ENCODE results near the gene DNAJC6.
"Not testable (repeated sequence)": the region's sequence is repeated elsewhere in the genome, so short reads cannot be mapped to it uniquely, and the experiment has no call there.

DNA sequence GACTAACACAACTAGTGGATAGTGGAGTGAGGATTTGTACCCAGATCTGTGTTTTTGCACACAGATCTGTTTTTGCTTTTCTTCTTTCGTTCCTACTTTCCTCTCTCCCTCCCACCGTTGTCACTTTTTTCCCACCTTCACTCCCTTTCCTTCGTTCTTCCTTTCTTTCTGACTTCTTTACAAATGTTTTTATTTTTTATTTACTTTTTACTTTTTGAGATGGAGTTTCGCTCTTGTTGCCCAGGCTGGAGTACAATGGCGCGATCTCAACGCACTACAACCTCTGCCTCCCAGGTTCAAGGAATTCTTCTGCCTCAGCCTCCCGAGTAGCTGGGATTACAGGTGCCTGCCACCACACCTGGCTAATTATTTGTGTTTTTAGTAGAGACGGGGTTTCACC, 17.5 kb upstream of the DNAJC6 start:
- TF ChIP-seq, protein P1, sequence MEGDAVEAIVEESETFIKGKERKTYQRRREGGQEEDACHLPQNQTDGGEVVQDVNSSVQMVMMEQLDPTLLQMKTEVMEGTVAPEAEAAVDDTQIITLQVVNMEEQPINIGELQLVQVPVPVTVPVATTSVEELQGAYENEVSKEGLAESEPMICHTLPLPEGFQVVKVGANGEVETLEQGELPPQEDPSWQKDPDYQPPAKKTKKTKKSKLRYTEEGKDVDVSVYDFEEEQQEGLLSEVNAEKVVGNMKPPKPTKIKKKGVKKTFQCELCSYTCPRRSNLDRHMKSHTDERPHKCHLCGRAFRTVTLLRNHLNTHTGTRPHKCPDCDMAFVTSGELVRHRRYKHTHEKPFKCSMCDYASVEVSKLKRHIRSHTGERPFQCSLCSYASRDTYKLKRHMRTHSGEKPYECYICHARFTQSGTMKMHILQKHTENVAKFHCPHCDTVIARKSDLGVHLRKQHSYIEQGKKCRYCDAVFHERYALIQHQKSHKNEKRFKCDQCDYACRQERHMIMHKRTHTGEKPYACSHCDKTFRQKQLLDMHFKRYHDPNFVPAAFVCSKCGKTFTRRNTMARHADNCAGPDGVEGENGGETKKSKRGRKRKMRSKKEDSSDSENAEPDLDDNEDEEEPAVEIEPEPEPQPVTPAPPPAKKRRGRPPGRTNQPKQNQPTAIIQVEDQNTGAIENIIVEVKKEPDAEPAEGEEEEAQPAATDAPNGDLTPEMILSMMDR (IDR thresholded peaks at IDR 0.05) = not testable (repeated sequence)
- TF ChIP-seq ZFX (IDR thresholded peaks at IDR 0.05; ENCODE audit: borderline replicate concordance) = not testable (repeated sequence)

Data from 22Rv1 (cell line).